ENCODE data around the gene DDI1.
A peak's percentile ranks its signal among the peaks of the same experiment; 100 is the strongest.

The DDI1 gene

GRCh38 chr11:104005234-104005855 lies 31.1 kb upstream of the DDI1 start:
- H3K4me3 ChIP-seq (replicated peaks; ENCODE audit: low read depth, low read length) = no peak overlapping the region
- peak; percentile 11 for DNase-seq (ENCODE audit: low read depth)

GRCh38 chr11:104009744-104010143 lies 26.7 kb upstream of the DDI1 start:
- TF ChIP-seq CTCF (IDR thresholded peaks at IDR 0.05; ENCODE audit: low read length, missing control alignments) = no peak
- H3K4me3 ChIP-seq (replicated peaks; ENCODE audit: low read depth, low read length) = no peak overlapping the region
- no peak for DNase-seq (ENCODE audit: low read depth)

More at GRCh38 chr11:104005234-104005855, 31.1 kb upstream of the DDI1 start:
- no peak for TF ChIP-seq CTCF (IDR thresholded peaks at IDR 0.05; ENCODE audit: low read length, missing control alignments)

GRCh38 chr11:104011044-104011443 lies 25.4 kb upstream of the DDI1 start:
- TF ChIP-seq CTCF (IDR thresholded peaks at IDR 0.05; ENCODE audit: low read length, missing control alignments) = no peak
- DNase-seq (ENCODE audit: low read depth) = no peak
- no peak overlapping the region for H3K4me3 ChIP-seq (replicated peaks; ENCODE audit: low read depth, low read length)

- TF ChIP-seq CTCF (IDR thresholded peaks at IDR 0.05; ENCODE audit: low read length, missing control alignments) = no peak
- no peak overlapping the region for H3K4me3 ChIP-seq (replicated peaks; ENCODE audit: low read depth, low read length)
- no peak for DNase-seq (ENCODE audit: low read depth)
These were observed 20.6 kb upstream of the DDI1 start for GRCh38 chr11:104015649-104016415.

- no peak for DNase-seq (ENCODE audit: low read depth)
- TF ChIP-seq CTCF (IDR thresholded peaks at IDR 0.05; ENCODE audit: low read length, missing control alignments) = no peak
- no peak overlapping the region for H3K4me3 ChIP-seq (replicated peaks; ENCODE audit: low read depth, low read length)
These were observed 11.9 kb upstream of the DDI1 start for GRCh38 chr11:104024572-104024971.

GRCh38 chr11:104028476-104029263 lies 7.8 kb upstream of the DDI1 start:
- no peak for TF ChIP-seq CTCF (IDR thresholded peaks at IDR 0.05; ENCODE audit: low read length, missing control alignments)
- DNase-seq (ENCODE audit: low read depth) = peak; percentile 48
- no peak overlapping the region for H3K4me3 ChIP-seq (replicated peaks; ENCODE audit: low read depth, low read length)

Measured in fibroblast of pulmonary artery (primary cell).